PC-3 (cell line): Measurements from ENCODE around the gene PEX11G. TPM values are rescaled to one million over a fixed set of nuclear protein-coding genes. Genes with fewer than 3 reads are reported as not detected.
A peak's percentile ranks its signal among the peaks of the same experiment; 100 is the strongest.

ENCODE experiments used
- ATAC-seq: fragments of 200-7000 bp; cut with Tn5 transposase; 2 replicates; pipeline ENCODE4 v1.9.1; 2020; ENCODE audit warnings: mild to moderate bottlenecking, moderate library complexity
- BruUV-seq: library from RNA; stranded (reverse); fragments of 400-500 nt; replicated peaks from 2 replicates; lab custom pipeline; 2021; lab: Mats Ljungman, UMichigan
- CTCF ChIA-PET: fragments of 300-600 bp; sonication (Branson Sonifier 250); formaldehyde crosslinking; loops from one replicate; lab custom pipeline; 2022; ENCODE audit warnings: antibody characterized with exemption; lab: Charles Lee
- POLR2A ChIA-PET: fragments of 300-600 bp; sonication (Branson Sonifier 250); formaldehyde crosslinking; loops from one replicate; lab custom pipeline; 2022; ENCODE audit warnings: antibody characterized with exemption; ENCODE audit not compliant: unreplicated experiment; lab: Charles Lee
- DNase-seq: peaks from one replicate; pipeline ENCODE4 v3.0.0-alpha.2; 2015
- H2AFZ ChIP-seq: fragments of 300-600 bp; sonication (generic); 2 replicates; pipeline ENCODE4 v1.6.0; 2016; ENCODE audit warnings: antibody characterized with exemption, low read length
- H3F3A ChIP-seq: fragments of 300-600 bp; sonication (generic); one replicate; pipeline ENCODE4 v1.6.0; 2017; ENCODE audit warnings: antibody characterized with exemption, low read length, control low read depth, mild to moderate bottlenecking; ENCODE audit not compliant: unreplicated experiment
- H3K27ac ChIP-seq: fragments of 300-600 bp; sonication (generic); 2 replicates; pipeline ENCODE4 v1.5.1; 2016; ENCODE audit warnings: mild to moderate bottlenecking, low read length
- H3K27me3 ChIP-seq: fragments of 300-600 bp; sonication (generic); 2 replicates; pipeline ENCODE4 v1.6.1; 2016; ENCODE audit warnings: low read length, mixed read lengths
- H3K36me3 ChIP-seq: fragments of 300-600 bp; sonication (generic); 2 replicates; pipeline ENCODE4 v1.6.1; 2016; ENCODE audit warnings: low read depth, mixed run types, low read length, mixed read lengths
- H3K4me1 ChIP-seq: fragments of 300-600 bp; sonication (generic); 2 replicates; pipeline ENCODE4 v1.5.1; 2016; ENCODE audit warnings: low read length; ENCODE audit not compliant: insufficient read depth
- H3K4me2 ChIP-seq: fragments of 300-600 bp; sonication (generic); 2 replicates; pipeline ENCODE4 v1.6.0; 2016; ENCODE audit warnings: low read length
- H3K4me3 ChIP-seq: fragments of 300-600 bp; sonication (generic); 2 replicates; pipeline ENCODE4 v1.5.1; 2016; ENCODE audit warnings: mild to moderate bottlenecking, low read length, mixed read lengths
- H3K79me2 ChIP-seq: fragments of 300-600 bp; sonication (generic); 2 replicates; pipeline ENCODE4 v1.6.1; 2017; ENCODE audit warnings: low read length, mixed read lengths
- H3K9ac ChIP-seq: fragments of 300-600 bp; sonication (generic); 2 replicates; pipeline ENCODE4 v1.6.0; 2016; ENCODE audit warnings: mild to moderate bottlenecking, low read length
- H3K9me2 ChIP-seq: fragments of 300-600 bp; sonication (generic); replicated peaks from 2 replicates; pipeline ENCODE4 v1.6.1; 2016; ENCODE audit warnings: mixed run types, low read length, mixed read lengths
- H3K9me3 ChIP-seq: fragments of 300-600 bp; sonication (generic); 2 replicates; pipeline ENCODE4 v1.6.1; 2016; ENCODE audit warnings: low read length, mixed read lengths
- H4K20me1 ChIP-seq: fragments of 300-600 bp; sonication (generic); 2 replicates; pipeline ENCODE4 v1.6.1; 2016; ENCODE audit warnings: low read length, mixed read lengths
- EZH2 ChIP-seq: fragments of 300-600 bp; sonication (generic); IDR thresholded peaks from one replicate; pipeline ENCODE4 v1.6.1; 2017; ENCODE audit warnings: antibody characterized with exemption, mild to moderate bottlenecking, low read length; ENCODE audit not compliant: unreplicated experiment
- EZH2phosphoT487 ChIP-seq: fragments of 300-600 bp; sonication (generic); IDR thresholded peaks from 2 replicates; pipeline ENCODE4 v1.6.1; 2018; ENCODE audit warnings: mild to moderate bottlenecking, antibody characterized with exemption, low read length, borderline replicate concordance
- intact Hi-C: fragments of 100-400 bp; cut with micrococcal nuclease; formaldehyde crosslinking; loops from 2 replicates; pipeline ENCODE4 v1.9.0; 2023
- total RNA-seq: library from RNA; depleted of rRNA; stranded (reverse); fragments of >200 nt; gene quantifications from 2 replicates; pipeline ENCODE4 v1.2.3, GENCODE V29; 2014
- TF ChIP-seq, protein P1 (sequence below): fragments of 300-600 bp; sonication (generic); conservative IDR thresholded peaks from 2 replicates; pipeline ENCODE4 v1.5.1; 2017; ENCODE audit warnings: antibody characterized with exemption, low read depth, mild to moderate bottlenecking, low read length

PEX11G gene
- total RNA-seq, 1 experiment from 2014 or later, result 6.6 TPM

DNA sequence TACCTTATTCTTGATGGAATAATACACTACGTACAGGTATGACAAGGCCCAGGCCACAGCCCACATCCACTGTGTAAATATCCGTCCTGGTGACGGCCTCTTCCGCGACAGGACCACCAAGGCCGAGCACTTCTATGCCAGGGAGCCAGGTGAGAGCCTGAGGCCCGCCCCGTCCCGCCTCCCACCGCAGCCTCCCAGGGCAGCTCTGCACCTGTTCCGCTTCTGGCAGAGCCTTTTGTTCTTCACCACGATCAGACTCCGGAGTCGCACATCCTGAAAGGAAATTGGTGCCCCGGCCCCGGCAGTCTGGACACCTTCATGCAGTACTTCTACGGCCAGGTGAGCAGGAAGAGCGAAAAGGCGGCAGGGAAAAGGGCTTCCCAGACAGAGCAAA is 16.4 kb upstream of the PEX11G start:
- Histone ChIP-seq H2AFZ (peak overlapping the region; percentile 91), H3K9me2 (no peaks in the 10 kb centered on the region), H3K36me3 (no peaks in the 10 kb centered on the region), H3K27ac (no peak overlapping the region), H3K4me2 (peak overlapping the region; percentile 95), H3K9ac (peak overlapping the region; percentile 39), H3K4me3 (peak overlapping the region; percentile 74), H3K4me1 (peaks cover 23% of the 10 kb centered on the region), H3K79me2 (no peaks in the 10 kb centered on the region), H4K20me1 (no peaks in the 10 kb centered on the region), H3K9me3 (no peaks in the 10 kb centered on the region), H3K27me3 (no peaks in the 10 kb centered on the region), H3F3A (no peaks in the 10 kb centered on the region)
- peak; percentile 46 for DNase-seq
- no TSS peak for BruUV-seq
- TF ChIP-seq EZH2, result no peak
- TF ChIP-seq, protein P1, sequence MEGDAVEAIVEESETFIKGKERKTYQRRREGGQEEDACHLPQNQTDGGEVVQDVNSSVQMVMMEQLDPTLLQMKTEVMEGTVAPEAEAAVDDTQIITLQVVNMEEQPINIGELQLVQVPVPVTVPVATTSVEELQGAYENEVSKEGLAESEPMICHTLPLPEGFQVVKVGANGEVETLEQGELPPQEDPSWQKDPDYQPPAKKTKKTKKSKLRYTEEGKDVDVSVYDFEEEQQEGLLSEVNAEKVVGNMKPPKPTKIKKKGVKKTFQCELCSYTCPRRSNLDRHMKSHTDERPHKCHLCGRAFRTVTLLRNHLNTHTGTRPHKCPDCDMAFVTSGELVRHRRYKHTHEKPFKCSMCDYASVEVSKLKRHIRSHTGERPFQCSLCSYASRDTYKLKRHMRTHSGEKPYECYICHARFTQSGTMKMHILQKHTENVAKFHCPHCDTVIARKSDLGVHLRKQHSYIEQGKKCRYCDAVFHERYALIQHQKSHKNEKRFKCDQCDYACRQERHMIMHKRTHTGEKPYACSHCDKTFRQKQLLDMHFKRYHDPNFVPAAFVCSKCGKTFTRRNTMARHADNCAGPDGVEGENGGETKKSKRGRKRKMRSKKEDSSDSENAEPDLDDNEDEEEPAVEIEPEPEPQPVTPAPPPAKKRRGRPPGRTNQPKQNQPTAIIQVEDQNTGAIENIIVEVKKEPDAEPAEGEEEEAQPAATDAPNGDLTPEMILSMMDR, result no peak
- CTCF ChIA-PET, result no interaction called here
- ATAC-seq, result no peak
- POLR2A ChIA-PET, result interaction anchor here (0.6 kb wide), 1 partner anchor 589 kb away, joined by 9 read pairs; no protein-coding TSS in a partner anchor
- intact Hi-C loops, result loop anchor here (10.0 kb wide), 1 partner anchor 110 kb away; no protein-coding TSS in a partner anchor

DNA sequence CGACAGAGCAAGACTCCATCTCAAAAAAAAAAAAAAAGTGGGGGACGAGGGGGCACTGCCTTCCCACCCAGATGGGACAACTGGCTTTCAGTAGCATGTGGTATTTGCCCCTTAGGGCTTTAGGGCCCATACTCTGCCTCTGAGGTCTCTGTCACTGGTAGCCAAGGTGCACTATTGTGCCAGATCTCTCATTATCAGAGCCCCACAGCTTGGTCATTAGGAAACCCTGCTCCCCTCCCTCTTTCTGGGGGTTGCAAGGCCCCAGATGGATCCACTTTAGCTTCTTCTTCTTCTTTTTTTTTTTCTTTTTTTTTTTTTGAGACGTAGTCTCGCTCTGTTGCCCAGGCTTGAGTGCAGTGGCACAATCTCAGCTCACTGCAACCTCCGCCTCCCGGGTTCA is 15.8 kb upstream of the PEX11G start:
- no peak overlapping the region for H3K27ac ChIP-seq
- H3K9me2 ChIP-seq, result no peaks in the 10 kb centered on the region
- H3K4me2 ChIP-seq, result peak overlapping the region; percentile 95; the same call in 1 of the 2 replicates
- H4K20me1 ChIP-seq, result no peaks in the 10 kb centered on the region
- no peak for DNase-seq
- H3K36me3 ChIP-seq, result no peaks in the 10 kb centered on the region
- no peaks in the 10 kb centered on the region for H3K9me3 ChIP-seq
- no peak for TF ChIP-seq EZH2
- no peak for TF ChIP-seq EZH2phosphoT487
- TF ChIP-seq, protein P1, result no peak
- H3K4me3 ChIP-seq, result no peak overlapping the region
- no peaks in the 10 kb centered on the region for H3K79me2 ChIP-seq
- BruUV-seq, result no TSS peak
- peaks cover 23% of the 10 kb centered on the region for H3K4me1 ChIP-seq
- H3F3A ChIP-seq, result no peaks in the 10 kb centered on the region
- no peaks in the 10 kb centered on the region for H3K27me3 ChIP-seq
- ChIA-PET POLR2A (no interaction called here), CTCF (no interaction called here)
- ATAC-seq, result no peak
- intact Hi-C loops, result loop anchor here (10.0 kb wide), 1 partner anchor 110 kb away; no protein-coding TSS in a partner anchor
- no peak overlapping the region for H3K9ac ChIP-seq
- H2AFZ ChIP-seq, result no peak overlapping the region

DNA sequence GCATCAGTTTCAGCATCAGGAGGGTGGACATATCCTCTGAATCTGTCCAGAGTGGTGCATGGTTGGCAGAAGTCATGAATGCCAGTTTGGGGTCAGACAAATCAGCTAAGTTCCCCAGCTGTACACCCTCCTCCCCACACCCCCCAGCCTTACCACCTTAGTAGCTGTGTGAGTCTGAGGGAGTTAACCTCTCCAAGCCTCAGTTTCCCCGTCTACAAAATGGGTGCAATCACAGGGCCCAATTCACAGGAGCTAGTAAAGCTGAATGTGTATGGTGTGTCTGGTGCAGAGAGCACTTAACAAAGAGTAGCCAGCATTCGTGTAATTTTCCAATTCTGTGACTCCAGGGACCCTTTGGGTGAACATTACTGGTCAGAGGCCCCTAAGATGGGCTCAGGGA is 13.7 kb upstream of the PEX11G start:
- Histone ChIP-seq H3K4me2 (no peak overlapping the region), H2AFZ (no peak overlapping the region), H3K9me3 (no peaks in the 10 kb centered on the region), H3K79me2 (no peaks in the 10 kb centered on the region), H3K9ac (no peak overlapping the region), H4K20me1 (no peaks in the 10 kb centered on the region), H3K9me2 (no peaks in the 10 kb centered on the region), H3K4me1 (peaks cover 19% of the 10 kb centered on the region), H3K27me3 (no peaks in the 10 kb centered on the region), H3K27ac (no peak overlapping the region), H3K36me3 (no peaks in the 10 kb centered on the region), H3K4me3 (no peak overlapping the region), H3F3A (no peaks in the 10 kb centered on the region)
- TF ChIP-seq, protein P1, result no peak
- TF ChIP-seq EZH2 (no peak), EZH2phosphoT487 (no peak)
- no TSS peak for BruUV-seq
- ChIA-PET POLR2A (no interaction called here), CTCF (no interaction called here)
- intact Hi-C loops, result loop anchor here (10.0 kb wide), 1 partner anchor 108 kb away; no protein-coding TSS in a partner anchor
- no peak for DNase-seq
- no peak for ATAC-seq
